GM19328 (cell line): Measurements from ENCODE around the gene SPACA1.
"Not testable (repeated sequence)": the region's sequence is repeated elsewhere in the genome, so short reads cannot be mapped to it uniquely, and the experiment has no call there.

ENCODE experiments used
- ATAC-seq: cut with Tn5 transposase; IDR thresholded peaks from one replicate; pipeline ENCODE4 v1.9.1; 2021; ENCODE audit warnings: mild to moderate bottlenecking, moderate library complexity; ENCODE audit not compliant: unreplicated experiment

SPACA1 gene, protein sequence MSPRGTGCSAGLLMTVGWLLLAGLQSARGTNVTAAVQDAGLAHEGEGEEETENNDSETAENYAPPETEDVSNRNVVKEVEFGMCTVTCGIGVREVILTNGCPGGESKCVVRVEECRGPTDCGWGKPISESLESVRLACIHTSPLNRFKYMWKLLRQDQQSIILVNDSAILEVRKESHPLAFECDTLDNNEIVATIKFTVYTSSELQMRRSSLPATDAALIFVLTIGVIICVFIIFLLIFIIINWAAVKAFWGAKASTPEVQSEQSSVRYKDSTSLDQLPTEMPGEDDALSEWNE

DNA sequence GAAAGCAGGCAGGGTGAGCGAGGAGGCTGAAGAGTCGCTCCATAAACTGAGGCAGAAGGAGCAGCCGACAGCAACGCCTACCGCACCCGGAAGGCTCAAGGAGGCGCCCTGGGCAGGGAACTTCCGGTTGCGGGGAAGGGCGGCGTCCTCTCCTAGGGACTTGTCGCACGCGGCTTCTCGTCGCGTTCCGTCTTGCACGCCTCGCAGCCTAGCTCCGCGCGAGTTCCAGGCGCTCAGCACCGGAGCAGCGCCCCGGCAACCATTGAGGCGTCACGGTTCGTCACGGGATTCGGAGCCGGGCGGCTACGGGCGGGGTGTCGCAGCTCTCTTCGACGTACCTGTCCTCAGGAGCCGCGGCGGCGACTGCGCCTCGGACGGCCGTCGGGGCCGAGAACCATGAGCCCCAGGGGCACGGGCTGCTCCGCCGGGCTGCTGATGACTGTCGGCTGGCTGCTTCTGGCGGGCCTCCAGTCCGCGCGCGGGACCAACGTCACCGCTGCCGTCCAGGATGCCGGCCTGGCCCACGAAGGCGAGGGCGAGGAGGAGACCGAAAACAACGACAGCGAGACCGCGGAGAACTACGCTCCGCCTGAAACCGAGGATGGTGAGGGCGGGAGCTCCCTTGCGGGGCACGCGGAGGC, at the start of gene SPACA1:
SPACA1 (plus strand) TSS at position 332 of the 641 bp plus-strand sequence; CDS start at position 397, 65 bp downstream.
- ATAC-seq: no peak

GRCh38 chr6:88000713-88001112, 46.9 kb upstream of the SPACA1 start:
- ATAC-seq: no peak

DNA sequence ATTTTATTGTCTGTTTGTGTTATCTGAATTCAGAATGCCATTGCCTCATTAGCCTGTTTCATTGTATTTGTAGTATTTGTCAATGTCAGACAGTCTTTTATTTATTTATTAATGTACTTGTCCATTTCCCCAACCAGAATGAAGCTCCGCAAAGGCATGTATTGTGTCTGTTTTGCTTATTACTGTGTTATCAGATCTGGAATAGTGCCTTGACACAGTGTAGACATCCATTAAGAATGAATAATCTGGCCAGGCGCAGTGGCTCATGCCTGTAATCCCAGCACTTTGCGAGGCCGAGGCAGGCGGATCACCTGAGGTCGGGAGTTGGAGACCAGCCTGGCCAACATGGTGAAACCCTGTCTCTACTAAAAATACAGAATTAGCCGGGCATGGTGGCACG, 46.4 kb upstream of the SPACA1 start:
- ATAC-seq: not testable (repeated sequence)

GRCh38 chr6:88004707-88005106, 42.9 kb upstream of the SPACA1 start:
- no peak for ATAC-seq

- no peak for ATAC-seq
These were observed 41.1 kb upstream of the SPACA1 start for GRCh38 chr6:88006557-88006956.

- ATAC-seq: no peak
These were observed 39.2 kb upstream of the SPACA1 start for GRCh38 chr6:88008411-88008810.

DNA sequence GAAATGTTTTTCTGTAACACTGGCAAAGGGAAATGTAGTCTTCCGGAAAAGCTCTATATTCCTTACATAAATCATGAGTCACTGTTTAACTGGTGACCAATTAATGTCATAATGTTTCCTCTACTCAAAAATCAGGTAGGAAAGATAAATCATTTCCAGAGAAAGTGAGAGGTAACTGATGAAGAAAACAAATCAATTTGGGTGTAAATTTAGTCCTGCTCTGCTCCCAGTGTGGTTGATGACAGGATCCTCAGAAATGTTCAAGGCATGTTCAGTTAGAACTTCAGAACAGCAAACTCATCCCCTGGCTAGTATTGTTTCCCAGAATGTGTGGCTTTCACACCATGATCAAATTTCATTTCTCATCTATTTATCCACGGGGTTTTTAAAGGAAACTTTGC, 38.8 kb upstream of the SPACA1 start:
- ATAC-seq: no peak

DNA sequence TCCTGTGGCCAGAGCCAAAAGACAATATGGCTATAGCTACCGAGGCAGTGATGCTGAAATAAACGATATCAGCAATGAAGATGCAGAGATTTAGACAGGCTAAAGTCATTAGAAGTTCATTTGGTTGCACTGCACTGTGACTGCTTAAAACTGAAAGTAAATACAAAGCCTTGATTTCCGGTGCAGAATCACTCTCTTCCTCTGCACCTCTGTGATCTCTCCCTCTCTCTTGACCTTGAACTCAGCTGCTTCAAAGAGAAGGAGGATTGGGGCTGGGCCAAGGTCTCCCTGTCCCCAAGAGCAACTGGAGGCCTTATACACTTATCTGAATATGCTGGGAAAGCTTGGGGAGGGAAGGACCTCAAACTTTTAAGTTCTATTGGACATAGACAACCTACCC, 34.6 kb upstream of the SPACA1 start:
- ATAC-seq: no peak

DNA sequence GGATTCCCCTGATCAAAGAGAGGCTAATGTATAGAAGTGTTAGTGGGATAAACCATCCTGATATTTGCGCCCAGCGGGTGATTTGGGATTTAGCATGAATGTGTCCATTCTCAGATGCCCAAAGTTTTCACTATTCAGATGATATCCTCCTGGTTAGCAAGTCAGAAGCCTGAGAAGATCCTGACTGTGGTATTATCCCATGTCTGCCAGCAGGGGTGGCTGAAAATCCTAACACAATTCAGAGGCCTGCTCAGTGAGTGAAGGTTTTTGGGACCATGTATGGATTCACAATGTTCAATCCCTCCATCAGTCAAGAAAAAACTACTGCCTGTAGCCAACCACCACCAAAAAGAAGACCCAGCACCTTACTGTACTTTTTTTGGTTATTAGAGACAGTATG, 34.1 kb upstream of the SPACA1 start:
- ATAC-seq: no peak

- no peak for ATAC-seq
These were observed 27.2 kb upstream of the SPACA1 start for GRCh38 chr6:88020439-88020838.

DNA sequence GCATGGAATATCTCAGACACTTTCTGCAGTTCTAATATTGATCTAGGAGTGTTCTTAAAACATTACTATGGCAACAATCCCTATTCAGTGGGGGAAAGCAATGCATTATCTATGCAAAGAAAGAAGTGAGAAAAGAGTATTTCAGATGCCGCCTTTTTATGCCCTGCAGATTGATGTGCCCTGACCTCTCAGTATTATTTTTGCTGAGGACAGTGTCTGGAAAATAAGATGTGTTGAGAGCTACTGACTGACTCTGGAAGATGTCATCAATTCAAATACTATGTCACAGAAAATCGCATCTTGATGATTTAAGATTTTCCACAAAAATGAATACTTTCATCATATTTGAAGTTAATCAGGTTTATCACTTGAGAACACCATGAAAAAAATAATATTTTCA, 22.9 kb upstream of the SPACA1 start:
- ATAC-seq: no peak

GRCh38 chr6:88031550-88031949, 16.1 kb upstream of the SPACA1 start:
- ATAC-seq: no peak

GRCh38 chr6:88044530-88044929, 3.1 kb upstream of the SPACA1 start:
- no peak for ATAC-seq

- no peak for ATAC-seq
These were observed 2.0 kb upstream of the SPACA1 start for GRCh38 chr6:88045521-88046136.

GRCh38 chr6:88048578-88048977, 937 bp downstream of the SPACA1 start:
- ATAC-seq: no peak

DNA sequence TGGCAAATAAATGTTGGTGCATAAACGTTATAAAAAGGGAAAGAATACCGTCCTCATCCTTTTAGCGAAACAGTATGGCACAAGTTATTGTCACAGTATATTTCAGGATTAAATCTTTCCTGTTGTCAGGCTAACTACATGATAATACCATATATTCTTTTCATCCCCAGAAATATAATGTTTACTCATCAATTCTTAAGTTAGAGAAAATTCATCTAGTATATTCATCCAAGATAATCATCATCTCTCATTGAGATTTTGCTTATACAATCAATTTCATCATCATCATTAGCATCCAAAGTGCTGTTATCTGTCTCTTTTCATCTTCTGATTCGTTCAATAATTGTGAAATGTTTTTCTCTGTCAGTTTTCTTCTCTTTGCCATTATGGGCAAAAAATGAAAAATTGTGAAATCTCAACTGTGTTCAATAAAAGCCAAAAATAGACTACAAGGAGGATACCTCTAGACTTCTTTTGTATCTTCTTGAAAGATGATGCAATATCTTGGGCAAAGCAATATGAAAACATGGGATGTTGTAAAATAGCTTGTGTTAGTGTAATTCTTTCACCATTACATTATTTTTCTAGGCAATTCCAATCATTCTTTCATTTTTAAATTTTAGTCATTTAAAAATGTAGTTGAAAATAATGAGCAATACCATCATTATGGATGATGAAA, 2.6 kb downstream of the SPACA1 start:
- no peak for ATAC-seq

DNA sequence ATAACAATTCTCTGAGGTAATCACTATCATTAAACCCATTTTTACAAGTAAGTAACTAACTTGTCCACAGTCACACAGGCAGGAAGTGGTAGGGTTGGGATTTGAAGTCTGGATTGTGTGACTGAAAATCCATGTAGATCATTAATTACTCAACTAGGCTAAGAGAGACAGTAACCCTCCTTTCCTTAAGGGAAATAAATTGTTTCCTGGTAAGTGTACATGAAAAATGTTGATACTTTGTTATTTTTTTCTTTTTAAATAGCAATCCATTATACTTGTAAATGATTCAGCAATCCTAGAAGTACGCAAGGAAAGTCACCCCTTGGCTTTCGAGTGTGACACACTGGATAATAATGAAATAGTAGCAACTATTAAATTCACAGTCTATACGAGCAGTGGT, 11.6 kb downstream of the SPACA1 start:
- ATAC-seq: no peak

DNA sequence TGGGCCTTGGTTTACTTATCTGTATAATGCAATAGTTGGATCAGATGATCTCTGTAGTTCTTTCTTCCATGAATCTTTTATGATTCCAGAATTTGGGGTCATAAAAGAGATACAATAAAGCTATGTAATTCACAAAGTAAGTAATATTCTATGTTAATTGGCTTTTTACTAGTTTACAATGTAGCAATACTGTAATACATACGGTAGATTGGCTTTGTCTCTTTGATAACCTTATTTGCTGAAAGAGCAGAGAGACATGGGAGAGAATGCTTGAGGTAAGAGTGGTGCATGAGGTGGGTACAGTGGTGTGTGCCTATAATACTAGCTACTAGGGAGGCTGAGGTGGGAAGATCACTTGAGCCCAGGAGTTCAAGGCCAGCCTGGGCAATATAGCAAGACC, 14.7 kb downstream of the SPACA1 start:
- ATAC-seq: no peak

DNA sequence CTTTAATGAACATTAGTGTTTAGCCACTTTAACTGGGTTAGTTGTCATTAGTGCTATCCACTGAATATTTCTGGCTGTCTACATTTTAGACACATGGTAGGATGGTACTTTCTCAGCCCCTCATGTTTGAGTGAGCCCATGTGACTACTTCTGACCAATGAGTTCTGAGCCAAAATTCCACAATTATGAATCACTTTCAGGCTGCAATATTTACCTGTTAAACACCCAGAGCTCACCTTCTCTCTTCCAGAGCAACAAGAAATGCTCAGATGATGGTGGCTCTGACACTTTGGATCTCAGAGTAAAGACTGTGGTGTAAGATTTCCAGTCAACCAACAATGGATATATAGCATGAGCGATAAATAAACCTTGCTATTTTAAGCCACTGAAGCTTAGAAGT, 24.8 kb downstream of the SPACA1 start:
- no peak for ATAC-seq

DNA sequence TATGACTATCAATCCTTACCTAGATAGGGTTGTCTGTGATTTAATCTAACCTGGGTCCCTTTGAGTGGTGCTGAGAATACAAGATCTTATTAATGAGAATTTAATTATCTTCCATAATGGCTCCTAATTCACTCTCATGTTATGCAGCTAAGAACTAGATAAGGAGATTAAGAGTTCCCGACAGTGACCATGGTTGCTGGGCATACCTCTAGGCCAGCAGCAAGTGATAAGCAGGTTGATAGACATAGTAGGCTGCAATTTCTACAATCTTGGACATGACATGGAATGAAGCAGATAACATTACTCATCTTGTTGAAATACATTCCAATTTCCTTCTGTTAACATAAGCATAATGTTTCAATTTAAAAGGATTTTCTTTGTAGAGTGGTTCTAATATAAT, 27.1 kb downstream of the SPACA1 start:
- no peak for ATAC-seq

DNA sequence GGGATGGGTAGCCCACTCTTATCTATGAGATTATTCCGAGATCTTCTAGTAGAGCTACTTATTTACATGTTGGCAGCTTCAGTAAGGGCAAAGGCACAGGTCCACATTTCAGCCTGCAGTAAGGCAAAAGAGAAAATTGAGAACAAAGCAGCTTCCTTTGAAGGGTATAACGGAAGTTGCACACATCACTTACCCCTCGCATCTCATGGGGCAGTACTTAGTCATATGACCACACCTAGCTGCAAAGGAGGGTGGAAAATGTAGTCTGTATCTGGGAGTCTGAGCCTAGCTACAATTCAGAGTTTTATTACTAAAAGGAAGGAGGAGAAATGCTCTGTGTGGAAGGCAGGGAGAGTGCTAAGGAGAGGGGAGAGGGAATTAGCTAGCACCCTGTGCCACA, 29.7 kb downstream of the SPACA1 start:
- ATAC-seq: no peak

- no peak for ATAC-seq
These were observed 39.2 kb downstream of the SPACA1 start for GRCh38 chr6:88086792-88087191.
